Mesothelial cell of epicardium (in vitro differentiated cells): ENCODE measurements around the gene CDC42EP4. TPM values are rescaled to one million over a fixed set of nuclear protein-coding genes. Genes with fewer than 3 reads are reported as not detected.
A peak's percentile ranks its signal among the peaks of the same experiment; 100 is the strongest.

Experiments used
- DNase-seq, 2 experiments: peaks; one replicate each; pipeline ENCODE4 v3.0.0; 2021; ENCODE audit warnings: low spot score in 2 of 2; ENCODE audit not compliant: unreplicated experiment in 2 of 2
- H3K27ac Mint-ChIP-seq: 2 replicates; pipeline ENCODE4 v1.8.0; 2021; ENCODE audit warnings: mixed read lengths
- H3K27me3 Mint-ChIP-seq: 2 replicates; pipeline ENCODE4 v1.8.0; 2021; ENCODE audit warnings: low read depth, mixed read lengths
- H3K36me3 Mint-ChIP-seq: 2 replicates; pipeline ENCODE4 v1.8.0; 2021; ENCODE audit warnings: mixed read lengths
- H3K4me1 Mint-ChIP-seq: 2 replicates; pipeline ENCODE4 v1.8.0; 2021; ENCODE audit warnings: mixed read lengths
- H3K4me3 Mint-ChIP-seq: 2 replicates; pipeline ENCODE4 v1.8.0; 2021; ENCODE audit warnings: mild to moderate bottlenecking, moderate library complexity, mixed read lengths
- H3K9me3 Mint-ChIP-seq: 2 replicates; pipeline ENCODE4 v1.8.0; 2021; ENCODE audit warnings: mixed read lengths
- CTCF ChIP-seq: fragments of 200-600 bp; sonication (generic); IDR thresholded peaks from one replicate; pipeline ENCODE4 v1.5.0; 2021; ENCODE audit warnings: antibody characterized with exemption; ENCODE audit not compliant: unreplicated experiment
- total RNA-seq: library from RNA; stranded (reverse); gene quantifications from 3 replicates; pipeline ENCODE4 v1.2.1, GENCODE V29; 2021

CDC42EP4 gene, protein sequence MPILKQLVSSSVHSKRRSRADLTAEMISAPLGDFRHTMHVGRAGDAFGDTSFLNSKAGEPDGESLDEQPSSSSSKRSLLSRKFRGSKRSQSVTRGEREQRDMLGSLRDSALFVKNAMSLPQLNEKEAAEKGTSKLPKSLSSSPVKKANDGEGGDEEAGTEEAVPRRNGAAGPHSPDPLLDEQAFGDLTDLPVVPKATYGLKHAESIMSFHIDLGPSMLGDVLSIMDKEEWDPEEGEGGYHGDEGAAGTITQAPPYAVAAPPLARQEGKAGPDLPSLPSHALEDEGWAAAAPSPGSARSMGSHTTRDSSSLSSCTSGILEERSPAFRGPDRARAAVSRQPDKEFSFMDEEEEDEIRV
- 68.4 to 71.3 TPM (median 70.3 TPM) in 3 replicates for total RNA-seq

GRCh38 chr17:73311781-73312641 is at the start of gene CDC42EP4:
Gene CDC42EP4 (minus strand): TSS chr17:73312001. CDS start chr17:73286500, 25,501 bp downstream.
- Mint-ChIP-seq H3K4me3 (peak within 1 kb of the TSS; percentile 91), H3K36me3 (no peaks in the 10 kb centered on the region), H3K27me3 (peaks cover 4% of the 10 kb centered on the region), H3K27ac (peak within 1 kb of the TSS; percentile 97), H3K4me1 (peaks cover 29% of the 10 kb centered on the region), H3K9me3 (no peaks in the 10 kb centered on the region)
- TF ChIP-seq CTCF: no peak
- DNase-seq: peak; percentile 92 to 97

DNA sequence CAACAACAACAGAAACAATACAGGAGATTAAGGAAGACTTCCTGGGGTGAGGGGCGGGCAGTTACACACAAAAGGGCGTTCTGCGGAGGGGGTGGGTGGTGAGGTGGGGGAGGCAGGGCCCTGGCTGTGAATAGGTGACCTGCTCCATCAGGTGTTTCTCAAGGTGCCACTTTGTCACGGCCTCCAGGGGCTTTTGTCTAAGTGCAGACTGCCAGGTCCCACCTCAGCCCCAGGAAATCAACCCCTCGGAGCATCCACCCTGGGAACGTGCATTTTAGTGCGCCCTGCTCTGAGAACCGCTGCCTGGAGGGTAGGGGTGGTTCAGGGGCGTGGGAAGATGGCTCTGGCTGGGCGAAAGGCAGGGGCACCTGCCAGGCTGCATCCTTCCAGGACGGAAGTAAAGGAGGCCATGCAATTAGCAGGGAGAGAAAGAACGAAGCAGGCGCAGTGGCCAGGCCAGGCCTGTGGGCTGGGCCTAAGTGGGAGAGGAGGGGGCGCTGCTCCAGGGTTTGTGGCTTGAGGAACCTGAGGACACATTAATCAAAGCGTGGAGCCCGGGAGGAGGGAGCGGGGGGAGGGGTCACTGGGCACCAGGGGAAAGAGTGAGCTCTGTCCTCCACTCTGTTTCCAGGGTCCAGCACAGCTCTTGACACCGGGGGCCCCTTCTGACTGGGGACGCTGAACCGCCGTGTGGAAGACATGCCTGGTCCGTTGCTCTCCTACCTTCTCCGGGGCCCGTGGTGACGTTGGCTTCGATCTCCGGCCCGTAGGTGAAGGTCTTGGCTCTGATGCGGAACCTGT is 49.4 kb upstream of the CDC42EP4 start:
- Mint-ChIP-seq H3K36me3 (no peaks in the 10 kb centered on the region), H3K4me1 (peaks cover 26% of the 10 kb centered on the region), H3K27me3 (no peaks in the 10 kb centered on the region), H3K27ac (no peak overlapping the region), H3K4me3 (no peak overlapping the region), H3K9me3 (no peaks in the 10 kb centered on the region)
- no peak for DNase-seq
- no peak for TF ChIP-seq CTCF

GRCh38 chr17:73359987-73360410 is 48.2 kb upstream of the CDC42EP4 start:
- no peaks in the 10 kb centered on the region for H3K27me3 Mint-ChIP-seq
- no peaks in the 10 kb centered on the region for H3K36me3 Mint-ChIP-seq
- H3K4me1 Mint-ChIP-seq: peaks cover 22% of the 10 kb centered on the region
- DNase-seq: no peak
- no peaks in the 10 kb centered on the region for H3K9me3 Mint-ChIP-seq
- no peak overlapping the region for H3K4me3 Mint-ChIP-seq
- peak overlapping the region; percentile 66 for H3K27ac Mint-ChIP-seq
- no peak for TF ChIP-seq CTCF

DNA sequence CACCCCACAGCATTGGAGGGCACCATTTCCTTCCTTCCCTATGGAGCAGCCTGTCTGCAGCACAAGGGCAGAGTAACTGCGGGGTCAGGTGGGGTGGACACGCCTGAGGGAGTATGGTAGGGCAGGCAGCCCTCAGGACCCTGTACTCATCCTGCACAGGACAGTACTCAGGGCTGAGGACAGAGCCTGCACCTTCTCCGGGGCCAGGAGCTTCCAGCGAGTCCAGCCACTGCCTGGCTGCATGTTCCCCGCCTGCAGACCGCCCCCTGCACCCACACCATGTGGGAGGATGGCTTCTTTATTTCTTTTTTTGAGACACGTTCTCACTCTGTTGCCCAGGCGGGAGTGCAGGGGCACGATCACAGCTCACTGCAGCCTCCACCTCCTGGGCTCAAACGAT is 47.6 kb upstream of the CDC42EP4 start:
- no peak for DNase-seq
- peaks cover 22% of the 10 kb centered on the region for H3K4me1 Mint-ChIP-seq
- no peaks in the 10 kb centered on the region for H3K36me3 Mint-ChIP-seq
- H3K27ac Mint-ChIP-seq: no peak overlapping the region
- H3K27me3 Mint-ChIP-seq: no peaks in the 10 kb centered on the region
- no peak overlapping the region for H3K4me3 Mint-ChIP-seq
- TF ChIP-seq CTCF: no peak
- no peaks in the 10 kb centered on the region for H3K9me3 Mint-ChIP-seq

GRCh38 chr17:73358668-73359067 is 46.9 kb upstream of the CDC42EP4 start:
- H3K4me3 Mint-ChIP-seq: no peak overlapping the region
- H3K27me3 Mint-ChIP-seq: no peaks in the 10 kb centered on the region
- no peaks in the 10 kb centered on the region for H3K36me3 Mint-ChIP-seq
- TF ChIP-seq CTCF: no peak
- no peak for DNase-seq
- H3K4me1 Mint-ChIP-seq: peaks cover 22% of the 10 kb centered on the region
- H3K9me3 Mint-ChIP-seq: no peaks in the 10 kb centered on the region
- no peak overlapping the region for H3K27ac Mint-ChIP-seq
